GM21619 (cell line): ENCODE measurements around the gene HOXD11.

Experiments used
- ATAC-seq: cut with Tn5 transposase; IDR thresholded peaks from one replicate; pipeline ENCODE4 v1.9.1; 2021; ENCODE audit not compliant: unreplicated experiment

HOXD11 gene

DNA sequence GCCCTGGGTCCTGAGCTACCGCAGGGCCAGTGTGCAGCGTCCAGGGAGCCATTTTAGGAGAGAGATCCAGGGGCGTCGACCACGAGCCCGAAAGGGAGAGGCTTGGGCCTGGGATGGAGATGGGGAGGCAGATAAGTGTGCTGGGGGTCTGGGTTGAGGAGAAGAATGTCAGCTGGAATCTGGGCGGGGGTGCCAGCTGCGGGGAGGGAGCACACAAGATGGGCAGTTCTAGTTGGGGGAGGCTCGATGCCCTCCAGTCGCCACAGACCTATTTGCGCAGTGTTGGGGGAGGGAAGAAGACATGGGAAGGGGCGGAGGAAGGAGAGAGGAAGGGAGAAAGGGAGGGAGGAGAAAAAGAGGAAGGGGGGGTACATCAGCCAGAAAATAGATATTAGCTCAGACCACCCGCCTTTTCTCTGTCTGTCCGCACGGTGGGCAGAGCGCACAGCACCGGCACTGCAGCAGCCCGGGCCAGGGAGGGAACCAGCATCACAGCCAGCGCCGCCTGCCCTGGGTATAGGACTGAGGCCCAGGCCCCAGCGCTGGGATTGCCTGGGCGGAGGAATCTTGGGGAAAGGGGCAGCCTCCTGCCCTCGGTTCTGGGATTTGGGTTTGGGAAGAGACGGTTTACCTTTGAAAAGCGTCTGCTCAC lies 1.9 kb upstream of the HOXD11 start:
- no peak for ATAC-seq

DNA sequence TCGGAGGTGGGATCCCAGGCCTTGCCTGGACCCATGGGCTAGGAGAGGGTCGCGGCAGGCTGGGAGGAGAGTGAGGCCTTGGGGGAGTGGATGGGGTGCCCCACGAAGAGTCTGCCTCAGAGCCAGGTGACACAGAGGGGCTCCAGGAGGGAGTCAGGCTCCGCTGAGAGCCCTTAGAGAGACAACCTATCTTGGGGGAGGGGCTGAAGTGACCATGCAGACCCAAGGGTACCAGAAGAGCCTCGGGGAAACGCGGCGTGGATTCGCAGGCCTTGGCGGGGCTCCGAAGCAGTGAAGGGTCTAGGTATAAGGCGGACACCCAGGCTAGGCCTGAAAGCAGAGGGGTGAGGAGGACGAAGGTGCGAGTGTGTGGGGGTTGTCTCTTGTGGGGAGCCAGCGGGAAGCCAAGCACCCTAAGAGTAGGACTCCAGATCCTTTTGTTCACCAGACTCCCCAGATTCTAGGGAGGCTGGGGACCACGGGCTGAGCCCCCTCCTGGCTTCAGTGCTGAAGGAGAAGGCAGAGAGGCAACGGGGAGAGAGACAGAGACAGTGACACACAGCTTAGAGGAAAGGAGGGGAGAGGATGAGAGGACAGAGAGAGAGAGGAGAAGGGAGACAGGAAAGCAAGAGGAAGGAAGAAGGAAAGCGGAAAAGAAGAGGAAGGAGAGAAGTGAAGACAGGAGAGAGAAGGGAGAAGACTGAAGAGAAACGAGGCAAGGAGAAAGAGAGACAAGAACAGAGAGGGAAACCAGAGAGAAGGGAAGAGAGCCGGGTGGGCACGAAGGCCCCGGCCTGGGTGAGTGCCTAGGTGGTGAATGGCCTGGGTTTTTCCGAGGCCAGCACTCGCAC lies 1.1 kb upstream of the HOXD11 start:
- no peak for ATAC-seq

DNA sequence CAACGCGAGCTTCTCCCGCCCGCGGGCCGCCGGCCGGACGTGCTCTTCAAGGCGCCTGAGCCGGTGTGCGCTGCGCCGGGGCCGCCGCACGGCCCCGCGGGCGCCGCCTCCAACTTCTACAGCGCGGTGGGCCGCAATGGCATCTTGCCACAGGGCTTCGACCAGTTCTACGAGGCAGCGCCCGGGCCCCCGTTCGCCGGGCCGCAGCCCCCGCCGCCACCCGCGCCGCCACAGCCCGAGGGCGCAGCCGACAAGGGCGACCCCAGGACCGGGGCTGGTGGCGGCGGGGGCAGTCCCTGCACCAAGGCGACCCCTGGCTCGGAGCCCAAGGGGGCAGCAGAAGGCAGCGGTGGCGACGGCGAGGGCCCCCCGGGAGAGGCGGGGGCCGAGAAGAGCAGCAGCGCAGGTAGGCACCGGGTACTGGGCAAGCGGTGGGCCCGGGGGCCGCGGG lies 676 bp downstream of the HOXD11 start:
- ATAC-seq: no peak

DNA sequence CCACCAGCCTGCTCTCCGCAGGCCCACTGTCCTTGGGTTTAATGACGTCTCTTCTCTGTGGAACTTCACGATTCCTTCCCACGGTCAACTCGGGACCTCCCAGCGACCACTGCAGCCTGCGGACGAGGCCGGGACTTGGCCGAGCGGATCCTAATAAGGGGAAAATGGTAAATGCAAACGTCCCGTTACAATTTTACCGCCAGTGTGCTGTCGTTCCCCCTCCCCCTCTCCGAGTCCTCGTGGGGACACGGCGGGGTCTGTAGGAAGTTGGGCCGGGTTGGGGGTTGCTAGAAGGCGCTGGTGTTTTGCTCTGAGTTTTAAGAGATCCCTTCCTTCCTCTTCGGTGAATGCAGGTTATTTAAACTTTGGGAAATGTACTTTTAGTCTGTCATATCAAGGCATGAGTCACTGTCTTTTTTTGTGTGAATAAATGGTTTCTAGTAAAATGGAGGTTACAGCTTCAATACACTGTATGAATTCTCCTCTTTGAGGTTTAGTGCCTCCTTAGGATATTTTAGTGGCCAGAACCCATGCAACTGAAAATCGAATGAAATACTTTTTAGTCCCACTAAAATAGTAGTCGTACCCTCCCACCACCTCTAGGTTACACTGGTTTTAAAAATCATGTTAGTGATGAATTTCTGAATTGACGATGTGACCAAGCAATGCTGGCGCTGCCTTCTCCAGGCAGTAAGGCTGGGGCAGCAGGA lies 2.3 kb downstream of the HOXD11 start:
- no peak for ATAC-seq

DNA sequence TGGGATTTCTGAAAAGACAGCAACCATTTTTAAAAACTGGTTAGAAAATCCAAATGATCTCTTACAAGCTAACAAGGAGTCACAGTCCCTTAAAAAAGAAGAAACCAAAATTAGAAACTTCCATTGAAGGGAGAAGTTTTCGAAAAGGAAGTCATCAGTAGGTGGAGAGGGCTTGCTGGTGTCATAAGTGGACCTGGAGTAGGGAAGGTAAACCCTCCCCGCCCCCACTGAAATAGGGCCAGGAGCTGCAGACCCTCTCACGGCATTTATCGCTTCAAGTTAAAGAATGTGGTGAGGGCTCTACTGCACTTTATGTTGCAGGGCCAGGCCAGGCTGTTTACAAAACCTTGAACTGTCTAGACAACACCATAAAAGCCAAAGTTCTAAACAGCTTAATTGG lies 2.9 kb downstream of the HOXD11 start:
- ATAC-seq: no peak

DNA sequence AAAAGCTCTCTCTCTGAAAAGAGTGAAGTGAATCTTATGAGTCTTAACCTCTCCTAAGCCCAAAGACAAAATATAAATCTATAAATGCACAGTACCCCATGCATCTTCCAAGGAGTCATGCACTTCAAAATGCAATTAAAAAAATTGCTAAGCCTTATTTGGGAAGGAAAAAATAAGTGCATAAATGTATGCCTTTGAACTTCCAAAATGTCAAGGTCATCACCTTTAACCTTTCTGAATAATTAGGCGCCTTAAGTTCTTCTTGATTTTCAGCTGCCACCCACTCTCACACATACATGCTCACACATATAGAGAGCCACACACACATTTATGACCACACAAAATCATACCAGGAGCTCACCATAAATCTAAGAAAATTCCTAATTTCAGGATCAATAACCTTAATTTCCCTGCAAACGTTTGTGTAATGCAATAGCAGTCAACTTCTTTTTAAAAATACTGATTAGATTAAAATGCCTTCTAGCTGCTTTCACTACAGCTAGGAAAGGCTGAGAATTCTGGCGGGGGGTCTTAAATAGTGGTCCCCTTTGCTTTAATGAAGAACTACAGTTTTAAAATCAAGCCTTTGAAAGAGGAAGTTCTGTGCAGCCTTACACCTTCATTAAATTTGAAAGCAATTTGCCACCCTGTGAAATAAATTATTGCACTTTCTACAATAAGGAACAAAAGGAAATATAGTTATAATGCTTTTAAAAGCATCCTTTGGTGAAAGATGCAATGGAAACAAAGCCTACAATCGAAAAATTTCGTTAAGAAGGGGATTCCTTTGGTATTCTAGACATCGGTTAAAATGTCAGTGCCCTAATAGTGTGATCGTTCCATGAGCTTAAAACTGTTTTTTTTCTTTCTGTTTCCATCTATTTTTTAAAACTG lies 3.6 kb downstream of the HOXD11 start:
- ATAC-seq: no peak

DNA sequence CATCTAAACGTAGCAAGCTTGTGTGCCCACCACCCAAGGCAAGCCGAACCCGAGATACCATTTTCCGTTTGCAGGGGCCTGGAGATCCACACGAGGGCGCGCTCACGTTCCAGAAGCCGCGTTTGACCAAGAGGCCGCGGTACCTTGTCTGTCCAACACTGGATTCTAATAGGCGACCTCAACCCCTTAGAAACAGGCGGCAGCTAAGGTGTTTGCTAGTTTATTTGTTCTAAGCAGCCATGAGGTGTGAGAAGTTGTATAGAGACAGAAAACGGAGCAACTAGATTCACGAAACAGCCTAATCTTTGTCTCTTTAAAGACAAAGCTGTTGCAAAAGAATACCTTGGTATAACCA lies 4.2 kb downstream of the HOXD11 start:
- no peak for ATAC-seq

DNA sequence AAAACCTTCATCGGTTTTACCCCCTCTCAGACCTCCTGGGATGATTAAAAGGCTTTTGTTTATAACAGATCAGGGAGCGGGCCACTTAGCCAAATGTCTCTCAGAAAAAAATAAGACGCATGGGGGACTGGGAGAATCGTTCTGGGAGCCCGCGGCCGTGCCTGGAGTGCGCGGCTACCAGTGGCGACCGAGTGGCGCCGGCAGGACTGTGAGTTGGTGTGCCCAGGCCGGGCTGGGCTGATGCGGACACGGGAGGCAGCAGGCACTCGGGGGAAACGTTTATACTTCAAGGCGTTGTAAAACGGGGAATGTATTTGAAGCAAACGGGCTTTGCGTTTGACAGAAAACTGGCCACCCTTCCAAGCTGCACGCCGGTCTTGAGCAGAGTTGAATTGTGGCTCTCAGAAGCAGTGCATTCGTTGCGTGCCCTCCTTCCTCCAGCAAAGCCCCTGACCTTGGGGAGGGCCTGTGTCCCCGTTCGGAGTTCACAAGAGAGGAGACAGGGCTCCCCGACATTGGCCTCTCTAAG lies 4.8 kb downstream of the HOXD11 start:
- no peak for ATAC-seq

DNA sequence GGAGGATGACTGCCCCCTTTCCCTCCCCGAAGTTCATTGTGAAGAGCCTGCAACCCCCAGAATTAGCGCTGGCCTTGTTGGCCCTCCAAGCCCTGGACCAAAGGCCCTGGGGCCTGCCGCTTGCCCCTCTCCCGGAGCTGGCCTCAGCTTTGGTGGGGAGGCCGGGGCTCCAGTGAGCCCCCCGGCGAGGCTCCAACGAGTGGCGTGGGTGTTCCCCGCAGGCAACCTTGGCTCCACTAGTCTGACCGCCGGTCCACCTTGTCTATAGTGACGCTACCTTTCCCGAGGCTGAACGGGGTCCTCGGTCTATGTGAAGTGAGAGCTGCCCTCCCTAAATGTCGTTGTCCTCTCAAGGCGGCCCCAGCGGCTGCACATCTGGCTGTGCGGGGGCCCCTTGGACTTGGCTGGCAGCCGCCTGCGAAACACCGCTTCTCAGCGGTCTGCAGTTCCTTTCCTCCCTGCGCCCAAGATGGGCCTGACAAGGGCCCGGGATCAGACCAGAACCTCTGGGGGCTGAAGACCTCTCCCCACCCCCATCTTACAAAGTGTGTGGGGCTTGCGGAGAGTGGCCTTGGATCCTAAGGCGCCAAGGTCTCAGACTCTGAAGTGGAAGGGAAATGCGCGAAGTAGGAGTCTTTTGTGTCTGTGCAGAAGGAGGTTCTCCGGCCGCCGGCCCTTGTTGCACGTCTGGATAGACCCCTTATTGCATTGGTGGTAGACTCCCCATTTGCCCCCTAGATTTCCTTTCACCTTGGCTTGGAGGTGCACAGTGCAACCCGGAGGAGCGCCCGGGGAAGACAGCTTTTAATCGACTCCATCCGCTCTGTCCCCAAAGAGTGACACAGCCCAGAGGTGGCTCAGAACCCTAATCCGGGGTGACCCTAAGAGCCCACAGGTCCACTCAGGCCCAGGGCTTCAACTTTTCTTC lies 5.6 kb downstream of the HOXD11 start:
- ATAC-seq: no peak

DNA sequence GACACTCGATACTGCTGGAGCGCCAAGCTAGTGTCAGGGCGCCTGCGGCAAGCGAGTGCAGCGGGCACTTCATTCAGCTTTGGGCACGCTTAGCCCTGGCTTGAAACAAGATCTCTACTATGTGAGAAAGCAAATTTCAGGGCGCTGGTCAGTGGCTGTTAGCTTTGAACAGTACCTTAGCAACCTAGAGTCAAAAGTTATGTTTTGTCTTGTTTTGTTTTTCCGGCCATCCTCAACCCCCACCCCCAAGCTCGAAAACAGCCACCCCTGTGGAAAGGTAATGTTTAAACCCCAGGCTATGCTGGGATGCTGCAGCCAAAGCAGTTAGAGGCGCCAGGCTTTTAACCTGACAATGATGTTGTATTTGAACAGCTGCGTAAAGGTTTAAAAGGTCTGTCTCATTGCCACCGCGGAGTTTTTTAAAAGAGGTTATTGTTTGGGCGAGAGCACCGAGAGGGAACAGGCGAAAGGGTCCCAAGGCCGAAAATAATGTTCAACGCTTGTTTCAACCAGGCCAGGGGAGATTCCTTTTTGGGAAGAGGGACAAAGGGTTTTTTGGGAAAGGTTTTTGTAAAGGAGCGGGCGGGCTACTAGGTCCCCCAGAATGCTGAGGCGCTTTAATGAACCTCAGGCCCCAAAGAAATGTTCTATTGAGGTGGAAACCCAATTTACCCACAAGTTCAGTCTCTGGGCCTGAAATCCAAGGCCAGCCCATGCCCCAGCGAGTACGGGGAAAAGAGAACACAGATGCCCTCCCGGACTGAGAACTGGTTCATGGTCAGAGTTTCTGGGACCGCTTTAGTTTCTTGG lies 7.2 kb downstream of the HOXD11 start:
- no peak for ATAC-seq

DNA sequence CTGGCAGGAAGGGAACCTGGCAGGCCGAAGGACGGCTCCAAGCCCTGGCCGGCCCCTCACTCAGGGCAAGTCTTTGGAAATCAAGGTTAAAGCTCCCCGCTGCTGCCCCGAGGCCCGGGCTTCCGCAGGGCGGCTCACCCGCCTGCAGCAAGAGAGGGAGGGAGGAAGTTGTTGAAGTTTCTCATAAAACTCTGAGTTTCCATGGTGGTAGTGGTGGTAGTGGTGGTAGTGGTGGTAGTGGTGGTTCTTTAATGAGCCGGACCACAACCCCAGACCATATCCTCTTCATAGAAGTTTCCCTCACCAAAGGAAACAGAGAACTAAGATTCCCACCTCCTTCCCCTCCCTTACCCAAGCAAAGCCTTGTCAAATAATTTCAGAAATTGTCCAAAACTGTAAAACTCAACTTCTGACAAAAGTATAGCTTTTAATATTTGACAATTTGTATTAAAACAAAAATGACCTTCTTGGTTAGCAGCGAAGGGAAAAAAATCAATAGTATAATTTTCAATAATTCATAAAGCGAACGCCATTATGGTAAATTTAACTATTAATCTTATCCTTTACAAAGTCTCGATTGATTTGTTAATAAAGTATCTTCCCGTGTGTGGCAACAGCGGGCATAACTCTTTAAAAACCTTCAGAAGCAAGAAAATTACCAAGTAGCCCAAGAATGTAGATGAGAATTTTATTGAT lies 8.0 kb downstream of the HOXD11 start:
- ATAC-seq: no peak

DNA sequence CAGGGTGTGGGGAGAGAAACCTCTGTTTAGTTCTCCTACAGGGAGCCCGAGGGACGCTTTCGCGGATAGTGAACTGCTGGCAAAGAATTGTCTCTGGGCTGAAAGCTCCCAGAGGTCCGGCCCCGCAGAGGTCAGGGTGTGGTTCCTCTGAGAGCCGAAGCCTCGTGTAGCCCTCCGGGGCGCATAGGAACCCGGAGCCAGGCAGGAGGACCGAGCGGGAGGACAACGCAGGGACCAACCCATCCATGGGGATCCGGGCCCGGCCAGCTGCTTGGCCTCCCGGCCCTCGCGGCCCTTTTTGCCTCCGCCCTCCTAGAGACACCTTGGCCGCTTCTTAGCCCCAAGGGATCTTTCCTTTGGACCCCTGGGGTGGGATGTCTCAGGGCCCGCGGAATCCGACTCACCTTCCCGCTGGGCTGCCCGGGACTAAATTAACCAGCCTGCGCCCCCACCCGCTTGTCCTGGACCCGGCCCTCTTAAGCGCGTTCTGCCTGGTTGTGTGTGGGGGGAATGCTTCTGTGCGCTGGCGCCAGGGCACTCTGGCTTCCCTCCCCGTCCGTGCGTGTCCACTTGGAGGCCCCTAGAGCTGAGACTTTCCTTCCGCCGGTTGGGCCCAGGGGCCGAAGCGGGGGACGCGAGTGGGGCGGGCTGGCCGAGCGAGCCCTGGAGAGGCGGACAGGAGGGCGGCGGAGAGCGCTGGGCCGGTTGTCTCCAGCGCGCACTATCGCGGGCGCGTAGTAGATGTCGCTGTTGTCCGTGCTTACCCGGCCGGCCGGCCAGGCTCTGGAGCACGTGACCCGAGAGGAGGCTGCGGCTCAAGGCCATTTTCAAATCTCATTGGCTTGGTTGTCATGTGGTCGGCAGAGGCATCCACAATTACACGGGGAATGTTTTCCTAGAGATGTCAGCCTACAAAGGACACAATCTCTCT lies 9.1 kb downstream of the HOXD11 start, which contains the start of gene HOXD10:
TSS of gene HOXD10 (plus strand) at position 896 of the 931 bp plus-strand sequence. CDS start 56 bp downstream, outside the sequence.
- ATAC-seq: no peak

DNA sequence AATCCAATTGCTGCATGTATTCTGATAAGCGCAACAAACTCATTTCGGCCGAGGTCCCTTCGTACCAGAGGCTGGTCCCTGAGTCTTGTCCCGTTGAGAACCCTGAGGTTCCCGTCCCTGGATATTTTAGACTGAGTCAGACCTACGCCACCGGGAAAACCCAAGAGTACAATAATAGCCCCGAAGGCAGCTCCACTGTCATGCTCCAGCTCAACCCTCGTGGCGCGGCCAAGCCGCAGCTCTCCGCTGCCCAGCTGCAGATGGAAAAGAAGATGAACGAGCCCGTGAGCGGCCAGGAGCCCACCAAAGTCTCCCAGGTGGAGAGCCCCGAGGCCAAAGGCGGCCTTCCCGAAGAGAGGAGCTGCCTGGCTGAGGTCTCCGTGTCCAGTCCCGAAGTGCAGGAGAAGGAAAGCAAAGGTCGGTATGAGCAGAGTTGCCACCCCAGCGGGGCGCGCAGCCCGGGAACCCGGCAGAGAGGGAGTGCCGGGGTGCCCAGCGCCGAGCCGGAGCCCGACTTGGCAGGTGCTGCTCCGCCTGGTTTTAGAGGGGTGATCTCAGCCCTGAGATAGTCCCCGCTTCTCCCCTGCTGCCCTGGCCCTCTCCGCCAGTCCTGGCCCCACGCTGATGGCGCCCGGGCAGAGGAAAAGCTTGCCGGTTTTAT lies 10.2 kb downstream of the HOXD11 start:
- no peak for ATAC-seq

DNA sequence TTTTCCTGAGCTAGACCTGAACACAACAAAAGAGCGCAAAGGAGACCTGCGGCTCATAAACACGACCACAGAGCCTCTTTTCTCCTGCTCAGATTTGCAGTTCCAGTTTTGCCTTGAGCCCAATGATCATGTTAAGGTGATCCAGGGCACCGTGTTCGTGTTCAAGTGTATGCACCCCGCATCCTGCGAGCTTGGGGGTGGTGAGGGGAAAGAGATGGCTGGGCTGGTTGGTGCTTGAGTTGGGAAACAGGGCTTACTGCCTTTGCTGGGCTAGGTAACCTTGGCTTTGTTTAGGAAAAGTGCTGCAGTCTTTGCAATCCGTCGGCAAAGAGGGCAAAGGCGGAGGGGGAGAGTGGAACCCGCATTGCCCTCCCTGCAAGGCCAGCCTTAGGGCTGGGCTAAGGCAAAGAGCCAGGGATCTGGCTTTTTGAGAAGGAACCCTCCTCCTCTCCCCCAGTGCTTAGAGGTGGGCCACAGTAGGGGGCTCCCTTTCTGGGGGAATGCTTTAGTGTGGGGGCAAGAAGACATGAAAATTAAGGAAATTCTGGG lies 10.8 kb downstream of the HOXD11 start:
- no peak for ATAC-seq

DNA sequence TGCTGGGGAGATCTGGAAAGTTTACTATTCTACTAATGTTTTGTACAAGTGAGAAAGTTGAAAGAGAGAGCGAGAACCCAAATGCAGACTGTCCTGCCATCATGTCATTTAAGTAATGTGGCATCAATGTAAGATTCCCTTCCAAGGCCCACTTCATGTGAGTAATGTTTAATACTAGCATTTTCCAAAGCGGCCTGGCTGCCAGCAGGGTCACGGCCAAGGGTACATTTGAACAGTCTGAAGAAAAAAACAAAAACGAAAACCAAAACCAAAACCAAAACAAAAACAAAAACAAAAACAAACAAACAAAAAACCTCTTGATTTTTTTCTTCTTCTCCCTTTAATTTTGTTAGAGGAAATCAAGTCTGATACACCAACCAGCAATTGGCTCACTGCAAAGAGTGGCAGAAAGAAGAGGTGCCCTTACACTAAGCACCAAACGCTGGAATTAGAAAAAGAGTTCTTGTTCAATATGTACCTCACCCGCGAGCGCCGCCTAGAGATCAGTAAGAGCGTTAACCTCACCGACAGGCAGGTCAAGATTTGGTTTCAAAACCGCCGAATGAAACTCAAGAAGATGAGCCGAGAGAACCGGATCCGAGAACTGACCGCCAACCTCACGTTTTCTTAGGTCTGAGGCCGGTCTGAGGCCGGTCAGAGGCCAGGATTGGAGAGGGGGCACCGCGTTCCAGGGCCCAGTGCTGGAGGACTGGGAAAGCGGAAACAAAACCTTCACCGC lies 11.7 kb downstream of the HOXD11 start:
- ATAC-seq: no peak
